Mammary epithelial cell (primary cell): ENCODE measurements around the gene FRAS1.

Source experiments
- CTCF ChIP-seq, 2 donors: IDR thresholded peaks in 1 of 2; conservative IDR thresholded peaks in 1 of 2; 2 replicates each; pipeline ENCODE4 v1.5.1; 2011 to 2012; ENCODE audit warnings: inconsistent platforms in 2 of 2, low read length in 2 of 2, mild to moderate bottlenecking in 2 of 2, control low read depth in 1 of 2, low read depth in 1 of 2; ENCODE audit not compliant: insufficient read depth in 1 of 2; ENCODE audit errors: extremely low read depth in 1 of 2
- EZH2 ChIP-seq: IDR thresholded peaks from 2 replicates; pipeline ENCODE4 v1.6.1; 2012; ENCODE audit warnings: low read length, inconsistent platforms, borderline replicate concordance

DNA sequence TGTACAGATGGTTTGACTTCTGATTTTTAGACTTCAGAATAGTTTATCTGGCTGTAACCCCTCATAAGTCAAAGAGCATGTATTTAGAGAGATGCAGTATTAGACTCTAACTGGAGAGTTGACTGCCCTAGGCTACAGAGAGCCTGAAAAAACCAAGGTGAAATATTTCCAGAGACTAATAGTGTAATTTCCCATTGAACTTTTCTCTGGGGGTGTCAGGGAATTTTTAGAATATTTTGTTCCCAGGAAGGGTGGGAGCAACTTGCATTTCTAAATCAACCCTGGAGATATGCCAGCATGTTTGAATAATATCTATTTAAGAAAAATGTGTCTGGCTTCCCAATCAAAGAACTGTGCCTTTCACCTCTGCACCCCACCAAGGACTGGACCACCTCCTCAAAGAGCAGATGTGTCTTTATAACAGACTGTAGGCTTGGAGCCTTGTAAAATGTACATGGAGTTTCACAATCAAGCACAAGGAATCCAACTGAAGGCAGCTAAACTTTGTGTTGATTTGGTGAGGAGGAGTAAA, 496.5 kb downstream of the FRAS1 start:
- TF ChIP-seq CTCF (conservative IDR thresholded peaks at IDR 0.05 in 1 of 2, IDR thresholded peaks at IDR 0.05 in 1 of 2; ENCODE audit: extremely low read depth in 1 of 2, insufficient read depth in 1 of 2, low read depth in 1 of 2, low read length in 2 of 2) (no peak), EZH2 (no peak)
